22Rv1 (cell line): ENCODE data around the gene ABCC12.
"Not testable (repeated sequence)": the region's sequence is repeated elsewhere in the genome, so short reads cannot be mapped to it uniquely, and the experiment has no call there.

Source experiments
- H3K27ac ChIP-seq: fragments of 450-650 bp; 2 replicates; pipeline ENCODE4 v1.5.1; 2017
- ZFX ChIP-seq: fragments of 450-650 bp; IDR thresholded peaks from 2 replicates; pipeline ENCODE4 v1.6.1; 2017; ENCODE audit warnings: antibody characterized with exemption, borderline replicate concordance
- TF ChIP-seq, protein P1 (sequence below): fragments of 450-650 bp; IDR thresholded peaks from 2 replicates; pipeline ENCODE4 v1.5.1; 2017; ENCODE audit warnings: mild to moderate bottlenecking

ABCC12 gene

GRCh38 chr16:48193846-48194245 lies 38.1 kb upstream of the ABCC12 start:
- TF ChIP-seq ZFX = no peak
- TF ChIP-seq, protein P1, sequence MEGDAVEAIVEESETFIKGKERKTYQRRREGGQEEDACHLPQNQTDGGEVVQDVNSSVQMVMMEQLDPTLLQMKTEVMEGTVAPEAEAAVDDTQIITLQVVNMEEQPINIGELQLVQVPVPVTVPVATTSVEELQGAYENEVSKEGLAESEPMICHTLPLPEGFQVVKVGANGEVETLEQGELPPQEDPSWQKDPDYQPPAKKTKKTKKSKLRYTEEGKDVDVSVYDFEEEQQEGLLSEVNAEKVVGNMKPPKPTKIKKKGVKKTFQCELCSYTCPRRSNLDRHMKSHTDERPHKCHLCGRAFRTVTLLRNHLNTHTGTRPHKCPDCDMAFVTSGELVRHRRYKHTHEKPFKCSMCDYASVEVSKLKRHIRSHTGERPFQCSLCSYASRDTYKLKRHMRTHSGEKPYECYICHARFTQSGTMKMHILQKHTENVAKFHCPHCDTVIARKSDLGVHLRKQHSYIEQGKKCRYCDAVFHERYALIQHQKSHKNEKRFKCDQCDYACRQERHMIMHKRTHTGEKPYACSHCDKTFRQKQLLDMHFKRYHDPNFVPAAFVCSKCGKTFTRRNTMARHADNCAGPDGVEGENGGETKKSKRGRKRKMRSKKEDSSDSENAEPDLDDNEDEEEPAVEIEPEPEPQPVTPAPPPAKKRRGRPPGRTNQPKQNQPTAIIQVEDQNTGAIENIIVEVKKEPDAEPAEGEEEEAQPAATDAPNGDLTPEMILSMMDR = no peak
- no peak overlapping the region for H3K27ac ChIP-seq

- no peak for TF ChIP-seq ZFX
- TF ChIP-seq, protein P1 = no peak
- H3K27ac ChIP-seq = no peak overlapping the region
Observed at GRCh38 chr16:48188449-48189102, 32.8 kb upstream of the ABCC12 start.

- H3K27ac ChIP-seq = no peak overlapping the region
- TF ChIP-seq, protein P1 = no peak
- TF ChIP-seq ZFX = no peak
Observed at GRCh38 chr16:48187779-48188178, 32.0 kb upstream of the ABCC12 start.

GRCh38 chr16:48184681-48185080 lies 28.9 kb upstream of the ABCC12 start:
- H3K27ac ChIP-seq = no peak overlapping the region
- no peak for TF ChIP-seq ZFX
- TF ChIP-seq, protein P1 = no peak

DNA sequence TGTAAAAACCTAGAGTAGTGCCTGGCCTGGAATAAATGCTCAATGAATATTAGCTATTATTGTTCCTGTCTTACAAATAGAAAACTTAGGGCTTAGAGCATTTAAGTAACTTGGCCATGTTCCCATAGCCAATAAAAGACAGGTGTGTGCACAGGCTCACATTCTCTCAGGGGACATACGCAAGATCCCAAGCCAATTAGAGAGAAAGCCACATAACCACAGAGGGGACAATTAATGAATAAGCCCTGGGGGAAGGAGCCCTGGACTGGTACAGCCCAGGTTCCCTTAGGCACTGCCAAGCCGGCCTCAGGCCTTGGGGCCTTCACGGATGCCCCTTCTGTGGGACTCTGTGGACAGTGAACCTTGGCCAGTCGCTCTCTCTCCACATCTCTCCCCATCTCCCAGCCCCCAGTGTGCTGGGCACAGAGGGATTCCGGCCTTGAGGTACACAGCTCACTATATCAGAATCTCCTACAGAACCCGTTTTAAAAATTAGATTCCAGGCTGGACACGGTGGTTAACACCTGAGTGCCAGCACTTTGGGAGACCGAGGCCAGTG lies 27.3 kb upstream of the ABCC12 start:
- TF ChIP-seq ZFX = no peak
- TF ChIP-seq, protein P1 = no peak
- H3K27ac ChIP-seq = no peak overlapping the region

GRCh38 chr16:48181746-48182520 lies 26.1 kb upstream of the ABCC12 start:
- not testable (repeated sequence) for H3K27ac ChIP-seq

- no peak overlapping the region for H3K27ac ChIP-seq
- no peak for TF ChIP-seq ZFX
- TF ChIP-seq, protein P1 = no peak
Observed at GRCh38 chr16:48180868-48181480, 25.2 kb upstream of the ABCC12 start.
